HCT116 (cell line): ENCODE measurements around the gene ATP5F1E. TPM values are rescaled to one million over a fixed set of nuclear protein-coding genes. Genes with fewer than 3 reads are reported as not detected.

Experiments
- ATAC-seq: fragments of 200-7000 bp; cut with Tn5 transposase; 2 replicates; pipeline ENCODE4 v1.9.1; 2020; ENCODE audit warnings: mild to moderate bottlenecking, moderate library complexity
- BruUV-seq: library from RNA; stranded (reverse); fragments of 400-500 nt; replicated peaks from 2 replicates; lab custom pipeline; 2021; lab: Mats Ljungman, UMichigan
- CTCF ChIA-PET: fragments of 300-600 bp; sonication (Branson Sonifier 250); formaldehyde crosslinking; loops from one replicate; lab custom pipeline; 2021; ENCODE audit warnings: antibody characterized with exemption; lab: Charles Lee
- POLR2A ChIA-PET: fragments of 300-600, 350-600 bp; sonication (Branson Sonifier 250); formaldehyde crosslinking; loops from one replicate; lab custom pipeline; 2021; ENCODE audit warnings: antibody characterized with exemption; lab: Charles Lee
- RAD21 ChIA-PET, 2 experiments: fragments of 300-600 bp; sonication (Branson Sonifier 250); formaldehyde crosslinking; loops; one replicate each; lab custom pipeline; 2023; ENCODE audit warnings: low total read pairs in 2 of 2; ENCODE audit not compliant: uncharacterized antibody in 2 of 2, unreplicated experiment in 2 of 2, low non-redundant PET in 1 of 2; lab: Charles Lee
- DNase-seq: peaks from one replicate; pipeline ENCODE4 v3.0.0-alpha.2; 2010; ENCODE audit warnings: low read depth, low spot score
- H2AFZ ChIP-seq: fragments of 200-600 bp; shearing (Covaris generic), sonication (generic); 2 replicates; pipeline ENCODE4 v1.6.1; 2017; ENCODE audit warnings: low read depth, mixed run types, mixed read lengths, antibody characterized with exemption, low read length; ENCODE audit not compliant: poor library complexity, severe bottlenecking
- H3K27ac ChIP-seq: 2 replicates; pipeline ENCODE4 v1.5.1; 2012; ENCODE audit warnings: low read depth, low read length
- H3K27me3 ChIP-seq: fragments of 200-600 bp; sonication (generic); 2 replicates; pipeline ENCODE4 v1.6.1; 2016; ENCODE audit warnings: mixed run types, low read length, mixed read lengths; ENCODE audit not compliant: insufficient read depth
- H3K36me3 ChIP-seq, 2 experiments: fragments of 200-500 bp in 1 of 2; fragments of 200-600 bp in 1 of 2; sonication (Bioruptor generic) in 1 of 2; sonication (generic) in 1 of 2; 2 replicates each; pipeline versions ENCODE4 v1.5.1 to v1.6.1; 2014 to 2016; ENCODE audit warnings: low read length in 2 of 2, inconsistent platforms in 1 of 2, mixed read lengths in 1 of 2, mixed run types in 1 of 2; ENCODE audit not compliant: insufficient read depth in 2 of 2, control insufficient read depth in 1 of 2
- H3K4me1 ChIP-seq, 2 experiments: fragments of 200-600 bp in 1 of 2; sonication (generic) in 1 of 2; 2 replicates each; pipeline versions ENCODE4 v1.5.1 to v1.6.1; 2012 to 2017; ENCODE audit warnings: low read length in 2 of 2, inconsistent platforms in 1 of 2, mild to moderate bottlenecking in 1 of 2, mixed read lengths in 1 of 2, mixed run types in 1 of 2, moderate library complexity in 1 of 2; ENCODE audit not compliant: insufficient read depth in 2 of 2, control insufficient read depth in 1 of 2
- H3K4me2 ChIP-seq: fragments of 200-600 bp; sonication (generic); 2 replicates; pipeline ENCODE4 v1.6.1; 2017; ENCODE audit warnings: mixed run types, low read length, mixed read lengths
- H3K4me3 ChIP-seq, 2 experiments: fragments of 200-600 bp in 1 of 2; sonication (generic) in 1 of 2; replicated peaks in 1 of 2; 2 replicates each; pipeline ENCODE4 v1.5.1; 2011 to 2016; ENCODE audit warnings: low read length in 2 of 2, control low read depth in 1 of 2, low read depth in 1 of 2, mild to moderate bottlenecking in 1 of 2, mixed read lengths in 1 of 2, mixed run types in 1 of 2
- H3K79me2 ChIP-seq: fragments of 200-600 bp; sonication (generic); 2 replicates; pipeline ENCODE4 v1.6.1; 2017; ENCODE audit warnings: mild to moderate bottlenecking, mixed run types, low read length, moderate library complexity, mixed read lengths; ENCODE audit not compliant: insufficient read depth
- H3K9ac ChIP-seq: fragments of 200-600 bp; sonication (generic); 2 replicates; pipeline ENCODE4 v1.6.1; 2016; ENCODE audit warnings: low read length, mixed read lengths
- H3K9me2 ChIP-seq: fragments of 200-600 bp; sonication (generic), shearing (Covaris generic); 2 replicates; pipeline ENCODE4 v1.6.1; 2017; ENCODE audit warnings: mixed run types, mild to moderate bottlenecking, moderate library complexity; ENCODE audit not compliant: insufficient read depth
- H3K9me3 ChIP-seq, 2 experiments: fragments of 200-500 bp in 1 of 2; fragments of 200-600 bp in 1 of 2; sonication (Bioruptor generic) in 1 of 2; sonication (generic) in 1 of 2; 2 replicates each; pipeline ENCODE4 v1.6.1; 2014 to 2017; ENCODE audit warnings: low read length in 2 of 2, mixed read lengths in 2 of 2, inconsistent platforms in 1 of 2, low read depth in 1 of 2, mild to moderate bottlenecking in 1 of 2, mixed run types in 1 of 2, moderate library complexity in 1 of 2; ENCODE audit not compliant: control insufficient read depth in 1 of 2, insufficient read depth in 1 of 2
- H4K20me1 ChIP-seq: fragments of 200-600 bp; sonication (generic), shearing (Covaris generic); 2 replicates; pipeline ENCODE4 v1.6.1; 2017; ENCODE audit warnings: mixed run types, mild to moderate bottlenecking, moderate library complexity; ENCODE audit not compliant: insufficient read depth
- ATF3 ChIP-seq: IDR thresholded peaks from 2 replicates; pipeline ENCODE4 v1.6.1; 2012
- CBX3 ChIP-seq: IDR thresholded peaks from 2 replicates; pipeline ENCODE4 v1.6.1; 2012; ENCODE audit warnings: low read depth
- ELF1 ChIP-seq: IDR thresholded peaks from 2 replicates; pipeline ENCODE4 v1.6.1; 2012; ENCODE audit warnings: low read depth, borderline replicate concordance
- EZH2 ChIP-seq: fragments of 200-600 bp; sonication (generic); IDR thresholded peaks from 2 replicates; pipeline ENCODE4 v1.6.1; 2017; ENCODE audit warnings: antibody characterized with exemption, mixed run types
- MAX ChIP-seq: IDR thresholded peaks from 2 replicates; pipeline ENCODE4 v1.6.1; 2012
- POLR2AphosphoS5 ChIP-seq: IDR thresholded peaks from 2 replicates; pipeline ENCODE4 v1.6.1; 2011; ENCODE audit warnings: mild to moderate bottlenecking, low read depth, low read length, moderate library complexity
- SIN3A ChIP-seq: IDR thresholded peaks from 2 replicates; pipeline ENCODE4 v1.6.1; 2012; ENCODE audit warnings: low read depth
- ZFX ChIP-seq: fragments of 450-650 bp; IDR thresholded peaks from 2 replicates; pipeline ENCODE4 v1.6.1; 2017
- intact Hi-C: fragments of 100-400 bp; cut with micrococcal nuclease; formaldehyde crosslinking; loops from 2 replicates; pipeline ENCODE4 v1.10.0; 2022
- total RNA-seq: library from RNA; stranded (reverse); gene quantifications from one replicate; pipeline ENCODE4 v1.2.1, GENCODE V29; 2021; ENCODE audit not compliant: unreplicated experiment

Gene ATP5F1E
- total RNA-seq, 1 experiment from 2014 or later, result 72.8 TPM

- peaks cover 22% of the 10 kb centered on the region for H3K79me2 ChIP-seq
- no peaks in the 10 kb centered on the region for H4K20me1 ChIP-seq
- DNase-seq (no peak), ATAC-seq (no peak)
- no TSS peak for BruUV-seq
- H3K9me2 ChIP-seq, result no peaks in the 10 kb centered on the region
- H3K9ac ChIP-seq, result no peak overlapping the region
- TF ChIP-seq ELF1 (no peak), CBX3 (no peak), ATF3 (no peak), ZFX (no peak), EZH2 (no peak), SIN3A (no peak)
- H3K4me1 ChIP-seq, result peaks cover 6 to 17% of the 10 kb centered on the region in 2 experiments
- intact Hi-C loops, result no loop called here
- H3K4me3 ChIP-seq, result no peak overlapping the region
- H3K4me2 ChIP-seq, result no peak overlapping the region
- H3K36me3 ChIP-seq, result no peaks in the 10 kb centered on the region
- 0 out of 4 replicates have a peak, but pooled peaks cover 0 to 5% of the 10 kb centered on the region in 2 experiments for H3K9me3 ChIP-seq
- ChIA-PET POLR2A (no interaction called here), CTCF (no interaction called here), RAD21 (no interaction called here)
- H3K27me3 ChIP-seq, result no peaks in the 10 kb centered on the region
- no peak overlapping the region for H2AFZ ChIP-seq
- H3K27ac ChIP-seq, result no peak overlapping the region
Measured at GRCh38 chr20:58978351-58979190, 53.6 kb downstream of the ATP5F1E start.

GRCh38 chr20:58976061-58976730 is 55.9 kb downstream of the ATP5F1E start:
- H3K4me3 ChIP-seq, result no peak overlapping the region
- 0 out of 4 replicates have a peak, but pooled peaks cover 0 to 5% of the 10 kb centered on the region in 2 experiments for H3K9me3 ChIP-seq
- DNase-seq (no peak), ATAC-seq (no peak)
- H2AFZ ChIP-seq, result no peak overlapping the region
- H3K9ac ChIP-seq, result no peak overlapping the region
- H4K20me1 ChIP-seq, result no peaks in the 10 kb centered on the region
- ChIA-PET RAD21 (no interaction called here), CTCF (no interaction called here), POLR2A (no interaction called here)
- H3K36me3 ChIP-seq, result no peaks in the 10 kb centered on the region
- H3K4me1 ChIP-seq, result peaks cover 0 to 7% of the 10 kb centered on the region in 2 experiments; a peak in 3 of 4 replicates
- H3K4me2 ChIP-seq, result no peak overlapping the region
- H3K27me3 ChIP-seq, result no peaks in the 10 kb centered on the region
- intact Hi-C loops, result no loop called here
- H3K27ac ChIP-seq, result no peak overlapping the region
- no peaks in the 10 kb centered on the region for H3K9me2 ChIP-seq
- no peak for TF ChIP-seq MAX
- no peak for TF ChIP-seq POLR2AphosphoS5
- TF ChIP-seq, all 23 proteins: peak for 0
- BruUV-seq, result no TSS peak
- H3K79me2 ChIP-seq, result no peaks in the 10 kb centered on the region

Other genes starting within 250 kb of the ATP5F1E start
- not detected for gene GNAS-AS1, start 181.4 kb downstream of the ATP5F1E start, total RNA-seq
- 699 TPM for gene GNAS, start 179.6 kb downstream of the ATP5F1E start, total RNA-seq
- gene NELFCD, start 51.1 kb downstream of the ATP5F1E start, total RNA-seq, result 88.2 TPM
- gene CTSZ, start 25.1 kb downstream of the ATP5F1E start, total RNA-seq, result 100 TPM
- gene TUBB1, start 12.9 kb downstream of the ATP5F1E start, total RNA-seq, result not detected
- 129 TPM for gene PRELID3B, start 10.5 kb upstream of the ATP5F1E start, total RNA-seq
- 0.15 TPM for gene ZNF831, start 131.5 kb upstream of the ATP5F1E start, total RNA-seq